Gastroesophageal sphincter (tissue), 4 donors: ENCODE measurements around the gene IFI27L2. TPM values are rescaled to one million over a fixed set of nuclear protein-coding genes. Genes with fewer than 3 reads are reported as not detected.

Experiments used
- ATAC-seq: fragments of 150-250 bp; one replicate; pipeline ENCODE4 v1.9.1; 2016; ENCODE audit warnings: mild to moderate bottlenecking, moderate library complexity
- H3K27ac ChIP-seq, 4 donors: fragments of 200-600 bp; sonication (generic) in 3 of 4; 1 replicate in 3 of 4; 2 replicates in 1 of 4; pipeline ENCODE4 v1.5.1; 2016 to 2019
- H3K27me3 ChIP-seq: fragments of 200-600 bp; sonication (generic); one replicate; pipeline ENCODE4 v1.5.1; 2019
- H3K36me3 ChIP-seq, 2 donors: fragments of 200-600 bp; sonication (generic); one replicate each; pipeline ENCODE4 v1.5.1; 2019; ENCODE audit warnings: control low read depth in 1 of 2
- H3K4me1 ChIP-seq, 3 donors: fragments of 200-600 bp; sonication (generic); 1 replicate in 2 of 3; 2 replicates in 1 of 3; pipeline ENCODE4 v1.5.1; 2016 to 2019; ENCODE audit warnings: control low read depth in 2 of 3
- H3K4me3 ChIP-seq, 2 donors: fragments of 200-600 bp; sonication (generic); one replicate each; pipeline ENCODE4 v1.5.1; 2019; ENCODE audit warnings: mild to moderate bottlenecking in 1 of 2, moderate library complexity in 1 of 2
- H3K9me3 ChIP-seq, 3 donors: fragments of 200-600 bp; sonication (generic); one replicate each; pipeline ENCODE4 v1.5.1; 2017 to 2019; ENCODE audit warnings: control low read depth in 2 of 3
- EP300 ChIP-seq: sonication (generic); formaldehyde crosslinking; IDR thresholded peaks from one replicate; pipeline ENCODE4 v1.6.1; 2017; ENCODE audit warnings: antibody characterized with exemption, mild to moderate bottlenecking
- POLR2A ChIP-seq, 2 donors: fragments of 450-650 bp; IDR thresholded peaks; one replicate each; pipeline ENCODE4 v1.6.1; 2017; ENCODE audit warnings: antibody characterized with exemption in 2 of 2, mild to moderate bottlenecking in 2 of 2, moderate library complexity in 1 of 2
- POLR2AphosphoS5 ChIP-seq: sonication (generic); formaldehyde crosslinking; IDR thresholded peaks from one replicate; pipeline ENCODE4 v1.6.1; 2017; ENCODE audit warnings: antibody characterized with exemption
- WGBS, 2 donors: methylation state at CpG; one replicate each; pipeline ENCODE4 v1.1.5; 2018; ENCODE audit warnings: low coverage in 1 of 2; 5-methylcytosine and 5-hydroxymethylcytosine counted together
- total RNA-seq, 4 donors: library from RNA; depleted of rRNA; stranded (reverse); fragments of >200 nt; gene quantifications; one replicate each; pipeline ENCODE4 v1.1.0, GENCODE V29; 2016
- TF ChIP-seq, protein P1 (sequence below), 4 experiments: fragments of 200-600 bp in 2 of 4; fragments of 450-650 bp in 2 of 4; sonication (generic) in 1 of 4; IDR thresholded peaks; one replicate each; pipeline ENCODE4 v1.5.1; 2017 to 2019; ENCODE audit warnings: antibody characterized with exemption in 4 of 4, mild to moderate bottlenecking in 2 of 4, moderate library complexity in 2 of 4

The IFI27L2 gene
- total RNA-seq, 4 donors from 2014 or later: 25.7 to 67.2 (median 52.2) TPM

DNA sequence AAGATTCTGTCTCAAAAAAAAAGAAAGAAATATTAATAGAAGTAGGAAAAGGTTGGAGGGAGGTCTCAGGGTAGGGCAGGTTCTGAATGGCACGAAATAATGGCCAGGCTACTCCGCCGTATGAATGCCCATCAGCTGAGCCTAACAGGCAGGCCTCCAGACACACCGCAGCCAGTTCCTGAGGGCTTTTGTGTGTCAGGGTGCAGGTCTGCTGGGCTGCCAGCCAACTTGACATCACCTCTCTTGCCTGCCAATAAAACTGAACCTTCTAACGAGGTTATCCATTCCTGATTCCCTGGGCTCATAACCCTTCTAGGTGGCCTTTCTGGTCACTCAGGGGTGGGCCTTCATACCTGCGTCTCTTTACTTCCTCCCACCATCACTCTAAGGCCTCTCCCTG lies 15.9 kb downstream of the IFI27L2 start:
- Histone ChIP-seq H3K4me3 (peak overlapping the region in 1 of 2 donors; percentile 49), H3K27ac (peak overlapping the region in 3 of 4 donors; percentile 78 to 84 (median 80)), H3K36me3 (no peaks in the 10 kb centered on the region), H3K9me3 (no peaks in the 10 kb centered on the region), H3K4me1 (peaks cover 0 to 32% (median 17%) of the 10 kb centered on the region in 3 donors), H3K27me3 (peaks cover 4% of the 10 kb centered on the region)
- no peak for ATAC-seq
- TF ChIP-seq POLR2AphosphoS5: no peak
- 50% methylated on average over 2 of the region's 6 CpGs for WGBS, 2 donors

DNA sequence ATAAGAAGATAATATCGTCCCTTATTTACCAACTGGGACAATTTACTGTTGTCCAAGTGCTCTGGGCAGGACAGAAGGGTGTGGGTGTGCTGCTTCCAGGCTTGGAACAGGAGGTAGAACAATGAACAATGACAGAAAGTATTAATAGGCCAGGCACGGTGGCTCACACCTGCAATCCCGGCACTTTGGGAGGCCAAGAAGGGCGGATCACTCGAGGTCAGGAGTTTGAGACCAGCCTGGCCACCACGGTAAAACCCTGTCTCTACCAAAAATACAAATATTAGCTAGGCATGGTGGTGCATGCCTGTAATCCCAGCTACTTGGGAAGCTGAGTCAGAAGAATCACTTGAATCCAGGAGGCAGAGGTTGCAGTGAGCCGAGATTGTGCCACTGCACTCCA lies 16.3 kb downstream of the IFI27L2 start:
- Histone ChIP-seq H3K36me3 (no peaks in the 10 kb centered on the region), H3K4me1 (peaks cover 0 to 32% (median 17%) of the 10 kb centered on the region in 3 donors), H3K4me3 (peak overlapping the region in 1 of 2 donors; percentile 49), H3K9me3 (no peaks in the 10 kb centered on the region), H3K27ac (peak overlapping the region in 3 of 4 donors; percentile 78 to 84 (median 80)), H3K27me3 (peaks cover 4% of the 10 kb centered on the region)
- no peak for ATAC-seq
- TF ChIP-seq EP300 (no peak), POLR2AphosphoS5 (no peak), POLR2A (IDR thresholded peaks at IDR 0.05) (no peak)
- TF ChIP-seq, protein P1, sequence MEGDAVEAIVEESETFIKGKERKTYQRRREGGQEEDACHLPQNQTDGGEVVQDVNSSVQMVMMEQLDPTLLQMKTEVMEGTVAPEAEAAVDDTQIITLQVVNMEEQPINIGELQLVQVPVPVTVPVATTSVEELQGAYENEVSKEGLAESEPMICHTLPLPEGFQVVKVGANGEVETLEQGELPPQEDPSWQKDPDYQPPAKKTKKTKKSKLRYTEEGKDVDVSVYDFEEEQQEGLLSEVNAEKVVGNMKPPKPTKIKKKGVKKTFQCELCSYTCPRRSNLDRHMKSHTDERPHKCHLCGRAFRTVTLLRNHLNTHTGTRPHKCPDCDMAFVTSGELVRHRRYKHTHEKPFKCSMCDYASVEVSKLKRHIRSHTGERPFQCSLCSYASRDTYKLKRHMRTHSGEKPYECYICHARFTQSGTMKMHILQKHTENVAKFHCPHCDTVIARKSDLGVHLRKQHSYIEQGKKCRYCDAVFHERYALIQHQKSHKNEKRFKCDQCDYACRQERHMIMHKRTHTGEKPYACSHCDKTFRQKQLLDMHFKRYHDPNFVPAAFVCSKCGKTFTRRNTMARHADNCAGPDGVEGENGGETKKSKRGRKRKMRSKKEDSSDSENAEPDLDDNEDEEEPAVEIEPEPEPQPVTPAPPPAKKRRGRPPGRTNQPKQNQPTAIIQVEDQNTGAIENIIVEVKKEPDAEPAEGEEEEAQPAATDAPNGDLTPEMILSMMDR (IDR thresholded peaks at IDR 0.05): no peak
- 56 to 60% methylated on average over 1 of the region's 7 CpGs for WGBS, 2 donors

DNA sequence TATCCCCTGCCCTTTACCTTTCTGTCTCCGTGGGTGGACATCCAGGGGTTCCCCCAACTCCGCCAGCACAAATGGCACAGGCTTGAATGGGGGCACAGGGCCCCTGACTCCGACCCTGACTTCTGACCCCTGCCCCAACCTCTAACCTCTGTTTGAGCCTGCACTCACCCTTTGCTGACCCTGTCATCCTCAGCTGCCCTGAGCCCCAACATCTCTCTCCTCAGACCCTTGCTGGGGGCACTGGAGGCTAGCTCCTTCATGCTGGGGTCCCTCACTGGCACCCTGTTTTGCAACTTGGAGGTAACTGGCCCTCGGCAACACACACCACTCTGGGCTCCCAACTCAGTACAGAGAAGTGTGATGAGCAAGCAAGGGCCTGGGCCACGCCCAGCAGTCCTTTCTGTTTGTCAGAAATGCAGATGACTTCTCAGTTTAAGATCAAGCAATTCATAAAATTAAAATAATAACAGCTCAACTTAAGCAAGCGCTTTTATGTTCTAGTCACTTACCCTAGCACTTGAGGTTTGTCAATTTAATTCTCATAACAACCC lies 16.8 kb downstream of the IFI27L2 start:
- no peak for ATAC-seq
- WGBS, 2 donors: 92 to 94% methylated on average over 2 to 3 of the region's 6 CpGs
- H3K4me3 ChIP-seq: peak overlapping the region in 1 of 2 donors; percentile 49
- peak overlapping the region in 3 of 4 donors; percentile 78 to 84 (median 80) for H3K27ac ChIP-seq
- TF ChIP-seq EP300 (no peak), POLR2AphosphoS5 (no peak)
- H3K9me3 ChIP-seq: no peaks in the 10 kb centered on the region
- no peaks in the 10 kb centered on the region for H3K36me3 ChIP-seq
- H3K4me1 ChIP-seq: peaks cover 0 to 32% (median 17%) of the 10 kb centered on the region in 3 donors
- peaks cover 4% of the 10 kb centered on the region for H3K27me3 ChIP-seq

DNA sequence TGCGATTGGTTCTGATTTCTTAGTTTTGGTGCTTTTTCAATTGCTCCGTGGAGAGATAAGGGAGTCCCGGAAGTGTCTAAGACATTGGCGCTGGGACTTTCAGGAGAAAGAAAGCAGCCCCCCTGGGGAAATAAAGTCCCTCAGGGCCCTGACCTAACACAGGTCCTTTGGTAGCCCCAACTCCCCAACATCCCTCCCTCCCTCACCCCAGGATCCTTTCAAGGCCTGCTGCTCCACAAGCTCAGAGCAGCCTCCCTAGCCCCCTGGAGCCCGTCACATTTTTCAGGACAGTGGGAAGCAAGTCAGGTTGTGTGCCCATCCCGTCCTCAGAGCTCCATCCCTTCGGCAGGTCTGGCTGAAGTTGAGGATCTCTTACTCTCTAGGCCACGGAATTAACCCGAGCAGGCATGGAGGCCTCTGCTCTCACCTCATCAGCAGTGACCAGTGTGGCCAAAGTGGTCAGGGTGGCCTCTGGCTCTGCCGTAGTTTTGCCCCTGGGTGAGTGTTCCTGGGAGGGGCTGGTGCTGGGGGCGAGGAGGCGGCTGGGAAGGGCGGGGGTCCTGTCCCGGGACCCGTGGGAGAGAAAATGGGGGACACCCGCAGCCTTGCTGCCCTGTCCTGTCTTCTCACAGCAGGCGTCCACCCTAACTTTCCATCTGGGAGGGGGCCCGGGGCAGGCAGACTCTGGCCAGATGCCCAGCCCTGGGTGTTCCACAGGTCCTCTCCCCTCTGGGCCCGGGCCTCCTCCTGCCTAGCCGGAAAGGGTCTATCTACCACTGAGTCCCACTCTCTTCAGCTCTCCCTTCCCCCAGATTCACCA lies 17.9 kb downstream of the IFI27L2 start:
- peaks cover 4% of the 10 kb centered on the region for H3K27me3 ChIP-seq
- H3K4me3 ChIP-seq: peak overlapping the region; percentile 8 to 49
- no peaks in the 10 kb centered on the region for H3K9me3 ChIP-seq
- peaks cover 0 to 32% (median 17%) of the 10 kb centered on the region in 3 donors for H3K4me1 ChIP-seq
- no peak for ATAC-seq
- TF ChIP-seq POLR2A (IDR thresholded peaks at IDR 0.05): no peak
- TF ChIP-seq EP300: no peak
- TF ChIP-seq, protein P1 (IDR thresholded peaks at IDR 0.05): no peak
- TF ChIP-seq POLR2AphosphoS5: no peak
- 72 to 80% methylated on average over 6 to 10 of the region's 20 CpGs for WGBS, 2 donors
- peak overlapping the region in 3 of 4 donors; percentile 78 to 84 (median 80) for H3K27ac ChIP-seq
- no peaks in the 10 kb centered on the region for H3K36me3 ChIP-seq

GRCh38 chr14:94110552-94111181 lies 18.7 kb downstream of the IFI27L2 start, which contains the start of gene IFI27:
IFI27 (plus strand) TSS chr14:94110736.
- TF ChIP-seq POLR2A (IDR thresholded peaks at IDR 0.05) (peak in 1 of 2 donors; percentile 37), POLR2AphosphoS5 (peak; percentile 85), EP300 (no peak)
- TF ChIP-seq, protein P1 (IDR thresholded peaks at IDR 0.05): no peak
- peak within 1 kb of the TSS; percentile 9 to 84 (median 79) for H3K27ac ChIP-seq
- H3K4me1 ChIP-seq: peaks cover 0 to 31% (median 17%) of the 10 kb centered on the region in 3 donors
- peak; percentile 71 for ATAC-seq
- WGBS, 2 donors: 33 to 57% methylated on average over 5 to 7 of the region's 14 CpGs
- peak within 1 kb of the TSS; percentile 8 to 49 for H3K4me3 ChIP-seq
- peaks cover under 1% of the 10 kb centered on the region for H3K27me3 ChIP-seq
- H3K9me3 ChIP-seq: no peaks in the 10 kb centered on the region
- no peaks in the 10 kb centered on the region for H3K36me3 ChIP-seq
